Left kidney (tissue), 2 donors: ENCODE data around the gene NOS1AP. TPM values are rescaled to one million over a fixed set of nuclear protein-coding genes. Genes with fewer than 3 reads are reported as not detected.
A peak's percentile ranks its signal among the peaks of the same experiment; 100 is the strongest.
"Not testable (repeated sequence)": the region's sequence is repeated elsewhere in the genome, so short reads cannot be mapped to it uniquely, and the experiment has no call there.

Experiments used
- DNase-seq: peaks from one replicate; pipeline ENCODE4 v3.0.0-alpha.2; 2013
- polyA plus RNA-seq: library from polyadenylated mRNA; unstranded; fragments of 120-200 nt; gene quantifications from one replicate; pipeline ENCODE4 v1.2.1, GENCODE V29; 2013; ENCODE audit not compliant: insufficient read length

Gene NOS1AP
- polyA plus RNA-seq, 1 donor: 10.7 TPM

DNA sequence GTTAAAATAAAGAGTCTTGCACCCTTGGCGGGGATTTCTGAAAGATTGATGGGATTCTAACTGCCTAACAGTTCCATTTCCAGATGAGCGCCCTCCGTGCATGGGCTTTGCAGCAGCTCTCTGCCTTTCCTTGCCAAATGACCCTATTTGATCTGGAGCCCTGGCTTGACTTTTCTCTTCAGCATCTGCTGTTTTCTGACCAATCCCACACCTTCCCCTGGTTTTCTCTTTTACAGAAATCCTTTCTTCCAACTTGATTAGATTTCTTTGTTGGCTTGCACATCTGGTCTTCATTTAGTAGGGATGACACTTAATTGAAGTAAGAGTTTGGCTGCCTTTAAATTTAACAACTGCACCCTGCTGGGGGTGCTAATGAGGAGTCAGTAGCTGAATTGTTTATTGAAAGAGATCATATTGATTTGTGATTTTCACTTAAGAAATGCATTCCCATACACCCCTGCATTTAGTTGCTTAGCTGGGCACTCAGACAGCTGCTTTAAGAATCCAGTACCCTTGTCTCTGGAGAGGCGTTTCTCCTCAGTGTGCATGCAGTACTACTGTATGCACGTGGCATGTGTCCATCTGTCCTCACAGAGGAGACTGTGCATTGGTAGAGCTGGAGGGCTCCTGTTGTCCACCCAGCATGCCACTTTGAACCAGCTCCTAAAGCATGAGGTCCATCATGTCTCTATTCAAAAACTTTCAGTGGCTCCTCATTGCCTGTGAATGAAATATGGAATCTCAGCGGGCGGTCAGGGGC is 99.7 kb downstream of the NOS1AP start:
- DNase-seq: no peak

DNA sequence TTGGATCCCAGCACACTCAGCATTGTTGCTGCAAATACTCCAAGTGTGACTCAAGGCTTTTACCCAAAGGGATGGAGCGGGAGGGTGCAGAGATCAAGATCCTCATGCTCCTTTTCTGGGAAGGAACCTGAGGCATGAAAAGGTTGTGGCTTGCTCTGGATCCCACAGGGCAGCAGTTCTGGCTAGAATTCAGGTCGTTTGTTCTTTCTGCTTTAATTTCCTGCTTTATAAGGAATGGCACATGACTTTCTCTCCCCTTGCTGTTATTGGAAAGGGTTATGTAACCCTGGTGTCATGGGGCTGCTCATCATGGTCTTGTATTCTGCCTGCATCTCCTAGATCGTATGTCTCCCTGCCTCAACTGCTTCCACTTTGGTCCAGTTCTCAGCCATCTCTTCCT is 101.6 kb downstream of the NOS1AP start:
- DNase-seq: no peak

DNA sequence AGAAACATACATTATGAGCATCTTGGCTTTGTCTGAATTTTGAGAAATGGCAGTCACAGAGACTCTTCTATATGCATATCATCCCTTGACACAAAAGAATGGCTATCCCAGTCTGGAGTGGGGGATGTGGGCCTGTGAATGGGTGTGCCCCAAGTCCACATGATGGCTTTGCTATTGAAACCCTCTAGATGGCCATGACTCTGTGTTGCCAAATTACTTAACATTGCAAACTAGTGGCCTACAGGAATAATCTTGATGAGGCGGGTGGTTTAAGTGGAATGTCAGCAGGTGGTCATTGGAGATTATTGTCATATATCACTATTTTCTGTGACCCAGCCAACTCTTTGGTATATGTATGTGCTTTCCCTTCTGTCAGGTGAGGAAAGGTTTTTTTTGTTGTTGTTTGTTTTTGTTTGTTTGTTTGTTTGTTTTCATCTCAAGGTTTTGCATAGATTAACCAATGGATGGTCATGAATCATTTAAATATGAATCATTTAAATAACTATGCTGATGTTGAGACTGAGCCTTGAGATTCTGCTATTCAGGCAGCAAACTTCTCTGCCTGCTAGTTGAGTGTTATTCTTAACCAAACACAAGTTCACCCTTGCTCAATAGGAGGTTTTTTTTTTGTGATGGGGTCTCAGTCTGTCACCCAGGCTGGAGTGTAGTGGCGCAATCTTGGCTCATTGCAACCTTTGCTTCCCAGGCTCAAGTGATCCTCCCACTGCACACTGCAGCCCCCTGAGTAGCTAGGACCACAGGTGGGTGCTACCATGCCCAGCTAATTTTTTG is 103.0 kb downstream of the NOS1AP start:
- no peak for DNase-seq

DNA sequence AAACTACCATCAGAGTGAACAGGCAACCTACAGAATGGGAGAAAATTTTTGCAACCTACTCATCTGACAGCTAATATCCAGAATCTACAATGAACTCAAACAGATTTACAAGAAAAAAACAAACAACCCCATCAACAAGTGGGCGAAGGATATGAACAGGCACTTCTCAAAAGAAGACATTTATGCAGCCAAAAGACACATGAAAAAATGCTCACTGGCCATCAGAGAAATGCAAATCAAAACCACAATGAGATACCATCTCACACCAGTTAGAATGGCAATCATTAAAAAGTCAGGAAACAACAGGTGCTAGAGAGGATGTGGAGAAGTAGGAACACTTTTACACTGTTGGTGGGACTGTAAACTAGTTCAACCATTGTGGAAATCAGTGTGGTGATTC is 104.1 kb downstream of the NOS1AP start:
- not testable (repeated sequence) for DNase-seq

DNA sequence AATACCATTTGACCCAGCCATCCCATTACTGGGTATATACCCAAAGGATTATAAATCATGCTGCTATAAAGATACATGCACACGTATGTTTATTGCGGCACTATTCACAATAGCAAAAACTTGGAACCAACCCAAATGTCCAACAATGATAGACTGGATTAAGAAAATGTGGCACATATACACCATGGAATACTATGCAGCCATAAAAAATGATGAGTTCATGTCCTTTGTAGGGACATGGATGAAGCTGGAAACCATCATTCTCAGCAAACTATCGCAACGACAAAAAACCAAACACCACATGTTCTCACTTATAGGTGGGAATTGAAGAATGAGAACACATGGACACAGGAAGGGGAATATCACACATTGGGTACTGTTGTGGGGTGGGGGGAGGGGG is 104.5 kb downstream of the NOS1AP start:
- not testable (repeated sequence) for DNase-seq

DNA sequence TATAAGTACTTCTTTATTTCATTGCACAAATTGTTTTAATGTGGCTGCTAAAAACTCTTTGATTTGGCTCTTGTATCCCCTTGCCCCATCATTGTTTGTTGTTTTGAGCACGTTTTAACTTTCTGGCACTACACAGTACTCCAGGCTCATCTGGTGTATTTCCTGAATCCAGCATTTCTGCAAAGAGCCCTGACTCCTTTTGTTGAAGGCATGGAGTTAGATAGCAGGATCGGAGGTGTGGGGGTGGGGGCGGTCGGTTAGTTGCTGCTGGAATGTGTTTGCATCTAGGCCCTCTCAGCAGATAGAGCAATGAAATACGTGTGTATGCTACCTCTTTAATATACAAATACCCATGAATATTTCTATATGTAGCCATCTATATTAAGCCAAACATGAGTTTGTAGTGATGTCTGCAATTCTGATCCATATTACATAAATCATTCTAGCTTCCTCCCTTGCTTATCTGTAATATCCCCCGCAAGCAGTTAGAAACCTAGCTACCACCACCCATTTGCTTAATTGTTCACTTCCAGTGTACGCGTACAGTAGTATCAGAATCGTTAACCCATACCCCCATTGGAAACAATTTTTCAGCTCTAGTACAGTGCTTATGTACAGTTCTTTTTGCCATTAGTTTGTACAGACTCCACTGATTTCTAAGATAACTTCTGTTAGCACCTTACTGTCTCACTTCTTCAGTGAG is 106.0 kb downstream of the NOS1AP start:
- DNase-seq: no peak

DNA sequence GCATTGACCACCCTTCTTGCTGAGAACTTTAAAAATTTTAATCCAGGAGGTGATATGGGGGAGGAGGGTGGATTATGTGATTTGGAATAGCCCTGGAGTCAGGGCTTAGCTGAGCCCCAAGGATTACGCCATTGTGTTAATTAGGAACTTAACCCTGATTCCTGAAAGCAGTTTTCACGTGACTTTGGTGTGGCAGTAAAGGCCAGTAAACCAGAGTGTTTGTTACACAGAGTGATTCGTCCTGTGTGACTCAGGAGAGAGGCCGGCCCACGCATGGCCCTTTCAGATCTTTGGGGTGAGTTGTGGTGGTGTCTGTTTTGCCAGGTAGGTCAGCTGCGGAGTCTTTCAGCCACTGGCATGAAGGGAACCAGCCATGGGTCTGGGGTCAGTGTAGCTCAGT is 107.6 kb downstream of the NOS1AP start:
- DNase-seq: no peak

DNA sequence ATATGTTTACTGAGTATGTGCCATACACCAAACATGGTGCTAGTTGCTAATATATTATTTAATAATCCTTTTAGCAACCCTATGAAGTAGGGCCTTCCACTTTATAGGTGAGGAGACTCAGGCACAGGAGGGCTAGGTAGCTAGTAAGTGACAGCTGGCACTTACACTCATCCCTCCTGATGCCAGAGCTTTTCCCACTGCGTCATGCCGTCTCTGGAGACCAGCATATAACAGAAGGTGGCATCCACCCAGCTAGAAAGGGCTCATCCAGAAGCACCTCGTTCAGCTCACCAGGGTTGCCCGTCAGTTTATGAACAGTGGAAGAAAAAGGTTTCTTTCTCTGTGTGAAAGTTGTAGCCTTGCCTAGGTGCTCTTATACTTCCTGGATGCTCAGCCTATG is 108.9 kb downstream of the NOS1AP start:
- no peak for DNase-seq

DNA sequence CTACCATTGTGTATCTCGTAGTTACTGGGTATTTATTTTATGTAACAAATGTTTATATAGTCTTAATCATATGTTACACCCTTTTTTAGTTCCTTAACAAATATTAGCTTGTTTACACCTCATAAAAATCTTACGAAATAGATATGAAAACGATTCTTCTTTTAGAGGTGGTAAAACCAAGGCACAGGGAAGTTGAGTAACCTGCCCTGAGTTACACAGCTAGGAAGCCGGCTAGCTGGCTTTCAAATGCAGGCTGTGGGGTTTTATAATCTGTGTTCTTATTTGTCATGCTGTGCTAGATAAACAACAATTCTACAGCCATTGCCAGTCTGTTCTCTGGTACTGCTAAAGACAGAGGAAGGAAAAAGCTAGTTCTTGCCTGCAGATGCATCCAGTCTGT is 109.6 kb downstream of the NOS1AP start:
- DNase-seq: no peak

DNA sequence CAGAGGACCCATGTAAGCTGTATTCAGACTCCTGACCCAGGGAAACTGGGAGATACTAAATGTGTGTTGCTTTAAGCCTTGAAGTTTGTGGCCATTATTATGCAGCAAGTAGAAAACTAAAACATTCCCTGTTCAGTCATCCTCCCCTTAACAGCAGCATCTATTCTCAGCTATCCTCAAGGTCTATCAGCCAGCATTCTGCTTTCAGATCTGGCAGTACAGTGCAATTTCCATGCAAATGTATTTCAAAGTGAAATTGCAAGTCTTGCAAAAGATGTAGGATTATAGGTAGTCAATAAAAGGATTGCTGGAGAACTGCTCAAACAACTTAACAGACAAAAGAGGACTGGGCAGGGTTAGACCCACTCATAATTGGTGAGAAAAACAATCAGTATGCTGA is 111.3 kb downstream of the NOS1AP start:
- DNase-seq: no peak

DNA sequence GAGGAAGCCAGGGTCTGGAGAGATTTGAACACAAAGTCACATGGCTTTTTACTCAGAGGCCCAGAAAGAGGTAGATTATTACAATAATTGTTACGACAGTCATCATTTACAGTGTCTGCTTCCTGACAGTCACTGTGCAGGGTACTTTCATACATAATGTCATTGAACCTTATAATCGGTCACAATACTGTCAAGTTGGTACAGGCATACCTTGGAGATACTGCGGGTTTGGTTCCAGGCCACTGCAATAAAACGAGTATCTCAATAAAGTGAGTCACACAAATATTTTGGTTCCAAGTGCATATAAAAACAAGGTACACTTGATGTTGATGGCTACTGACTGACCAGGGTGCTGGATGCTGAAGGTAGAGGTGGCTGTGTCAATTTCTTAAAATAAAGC is 112.6 kb downstream of the NOS1AP start:
- no peak for DNase-seq

DNA sequence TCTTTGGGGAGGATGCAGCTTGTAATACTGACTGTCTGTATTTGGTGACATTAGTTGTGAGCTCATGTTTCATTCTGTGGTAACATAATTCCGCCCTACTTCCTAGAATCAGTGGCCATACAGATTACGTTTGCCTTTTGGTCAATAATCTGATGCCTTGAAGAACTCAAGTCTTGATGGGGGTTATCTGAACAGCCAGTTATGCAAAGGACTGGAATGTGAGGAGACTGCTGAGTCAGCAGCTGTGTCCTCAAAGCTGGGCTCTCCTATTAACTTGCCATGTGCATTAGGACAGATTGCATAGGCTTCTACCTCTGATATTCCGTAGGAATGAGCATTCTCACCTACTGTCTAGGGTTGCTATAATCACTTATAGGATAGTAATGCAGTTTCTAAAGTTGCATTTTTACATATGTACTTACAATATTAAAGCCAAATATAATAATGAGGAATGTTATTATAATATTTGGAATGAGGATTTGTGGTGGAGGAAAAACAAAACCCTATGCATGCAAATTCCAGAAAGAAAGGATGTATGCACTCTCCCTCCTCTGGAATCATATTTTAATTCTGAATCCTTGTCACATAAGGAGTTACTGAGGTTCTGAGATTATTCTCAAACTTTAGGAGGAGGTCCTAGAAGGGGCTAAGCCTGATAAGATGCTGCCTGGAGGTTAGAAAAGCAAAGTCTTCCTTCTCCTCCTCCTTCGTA is 116.0 kb downstream of the NOS1AP start:
- no peak for DNase-seq

DNA sequence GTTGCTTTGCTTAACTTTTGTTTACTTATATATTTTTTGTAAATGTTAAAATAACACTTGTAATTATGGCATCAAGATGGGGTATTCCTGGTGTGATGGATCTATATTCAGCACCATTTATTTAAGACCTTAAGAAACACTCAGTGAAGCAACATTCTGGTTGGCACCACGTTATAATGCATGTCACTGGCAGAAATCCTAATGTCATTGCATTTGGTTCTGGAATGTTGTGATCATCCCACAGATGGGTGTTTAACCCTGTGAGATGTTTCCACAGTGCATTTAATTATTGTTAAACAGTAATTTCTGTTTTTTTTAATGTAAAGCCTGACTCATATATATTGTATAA is 116.5 kb downstream of the NOS1AP start:
- DNase-seq: no peak

DNA sequence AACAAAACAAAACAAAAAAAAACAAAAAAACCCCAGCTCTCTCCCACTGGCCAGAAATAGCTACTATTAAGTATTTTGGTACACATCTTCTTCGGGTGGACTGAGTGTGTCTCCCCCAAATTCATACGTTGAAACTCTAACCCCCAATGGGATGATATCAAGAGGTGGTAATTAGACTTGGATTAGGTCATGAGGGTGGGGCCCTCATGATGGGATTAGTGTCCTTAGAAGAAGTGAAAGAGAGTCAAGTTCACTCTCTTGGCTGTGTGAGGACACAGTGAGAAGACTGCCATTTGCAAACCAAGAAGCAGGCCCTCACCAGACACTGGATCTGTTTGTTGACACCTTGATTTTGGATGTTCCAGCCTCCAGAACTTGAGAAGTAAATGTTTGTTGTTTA is 116.9 kb downstream of the NOS1AP start:
- no peak for DNase-seq

DNA sequence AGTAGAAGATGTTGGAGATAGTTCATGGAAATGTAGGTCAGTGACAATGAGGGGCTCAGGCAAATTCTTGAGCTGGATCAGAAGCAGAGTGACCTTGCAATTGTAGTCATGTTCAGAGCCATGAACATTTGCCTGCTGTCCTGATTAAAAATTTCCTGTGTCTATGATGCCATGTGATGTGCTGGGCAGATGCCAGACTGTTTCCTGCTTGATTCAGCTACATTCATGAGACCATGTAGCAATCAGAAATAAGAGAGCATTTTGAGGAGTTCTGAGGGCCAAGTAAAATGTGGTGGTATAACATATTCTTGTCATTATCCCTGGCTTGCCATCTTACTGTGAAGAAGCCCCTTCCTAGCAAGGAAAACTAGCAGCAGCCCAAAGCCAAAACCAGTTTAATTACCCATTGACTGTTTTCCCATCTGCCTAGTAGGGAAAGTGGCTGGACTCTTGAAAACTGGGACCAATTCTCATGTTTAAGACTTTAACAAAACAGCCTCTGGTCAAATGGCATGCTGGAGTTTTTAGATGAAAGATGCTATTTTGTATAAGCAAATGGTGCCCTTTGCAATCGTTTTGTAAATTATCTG is 118.3 kb downstream of the NOS1AP start:
- DNase-seq: no peak

DNA sequence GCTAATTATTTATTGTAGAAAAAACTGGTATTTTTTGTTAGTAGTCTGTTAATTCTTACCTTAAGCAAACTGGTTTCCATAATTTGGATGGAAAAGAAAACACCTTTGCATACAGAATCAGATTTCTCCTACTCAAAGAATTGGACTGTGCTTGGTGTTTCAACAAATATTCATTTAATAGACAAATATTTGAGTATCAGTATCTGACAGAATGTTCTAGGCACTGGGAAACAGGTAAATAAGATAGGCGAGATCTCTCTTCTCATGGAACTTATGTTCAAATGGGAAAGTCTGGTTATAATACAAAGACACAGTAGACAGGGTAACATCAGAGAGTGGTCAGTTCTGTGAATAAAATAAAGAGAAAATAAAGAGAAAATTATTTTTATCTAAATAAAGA is 119.9 kb downstream of the NOS1AP start:
- DNase-seq: no peak

DNA sequence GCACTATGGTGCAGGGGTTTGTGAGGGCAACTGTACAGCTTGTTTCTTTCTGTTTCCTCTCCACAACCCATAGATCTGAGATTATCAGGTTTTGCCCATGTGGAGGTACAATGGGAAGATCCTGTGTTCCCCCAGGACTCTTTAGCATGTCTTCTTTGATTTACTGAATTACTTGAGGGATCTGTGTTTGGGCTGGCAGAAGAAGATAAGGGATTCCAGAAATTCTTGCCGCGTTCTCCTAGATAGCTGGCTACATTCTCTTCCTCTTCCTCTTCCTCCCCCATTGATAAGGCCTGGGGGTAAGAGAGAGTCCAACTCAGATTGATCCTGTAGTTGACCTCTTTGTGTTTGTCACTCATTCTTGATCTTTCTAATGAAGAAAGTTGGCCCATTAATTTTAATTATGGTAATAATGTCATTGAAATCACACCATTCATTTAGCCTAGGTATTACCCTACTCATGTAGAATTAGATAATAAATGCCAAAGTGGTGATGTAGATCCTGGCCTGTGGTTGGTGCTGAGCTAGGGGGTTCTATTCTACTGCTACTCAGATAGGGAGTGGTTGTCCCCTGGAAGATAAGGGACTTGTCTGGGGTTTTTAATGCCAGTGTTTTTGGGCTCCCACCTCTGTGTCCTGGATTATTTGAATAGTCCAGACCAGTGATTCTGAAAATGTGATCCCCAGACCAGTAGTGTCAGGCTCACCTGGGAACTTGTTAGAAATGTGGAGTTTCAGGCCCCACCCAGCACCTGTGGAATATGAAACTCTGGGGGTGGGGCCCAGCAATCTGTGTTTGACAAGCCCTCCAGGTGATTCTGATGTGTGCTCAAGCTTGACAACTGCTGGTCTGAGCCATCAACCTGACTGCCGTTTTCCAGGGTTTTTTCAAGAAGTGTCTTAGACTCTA is 122.2 kb downstream of the NOS1AP start:
- no peak for DNase-seq

DNA sequence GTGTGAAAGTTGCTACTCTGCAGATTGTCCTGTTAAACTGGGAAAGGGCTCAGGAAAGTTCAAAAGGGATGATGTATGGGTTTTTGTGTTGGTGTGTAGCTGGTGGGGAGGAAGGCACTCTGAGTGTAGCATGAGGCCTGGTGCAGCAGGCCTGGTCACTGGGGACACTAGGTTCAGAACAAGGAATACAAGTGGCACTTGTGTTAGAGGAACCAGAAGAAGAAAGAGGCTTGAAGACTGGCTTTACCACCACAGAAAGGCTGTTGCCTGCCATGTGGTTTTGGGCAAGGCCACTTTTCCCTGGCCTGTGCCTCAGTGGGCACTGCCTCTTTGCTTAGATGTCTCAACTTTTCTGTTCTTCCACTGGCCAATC is 122.8 kb downstream of the NOS1AP start:
- no peak for DNase-seq

DNA sequence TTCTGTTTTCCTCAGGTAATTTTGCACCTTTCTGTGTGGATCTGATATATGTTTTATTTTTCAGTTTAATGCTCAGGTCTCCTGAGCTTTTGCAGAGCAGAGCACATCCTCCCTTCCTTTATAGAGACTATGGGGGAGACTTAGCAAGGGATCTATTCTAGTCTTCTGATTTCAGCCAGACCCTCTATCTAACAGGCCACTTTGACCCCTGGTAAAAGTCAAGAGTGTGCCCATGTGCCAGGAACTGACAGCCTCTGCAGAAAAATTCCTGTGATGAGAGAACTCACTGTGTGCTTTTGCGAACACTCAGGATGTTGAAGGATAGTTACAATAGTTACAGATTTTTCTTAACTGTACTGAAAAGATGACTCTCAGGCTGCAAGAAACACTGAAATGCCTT is 123.3 kb downstream of the NOS1AP start:
- no peak for DNase-seq

DNA sequence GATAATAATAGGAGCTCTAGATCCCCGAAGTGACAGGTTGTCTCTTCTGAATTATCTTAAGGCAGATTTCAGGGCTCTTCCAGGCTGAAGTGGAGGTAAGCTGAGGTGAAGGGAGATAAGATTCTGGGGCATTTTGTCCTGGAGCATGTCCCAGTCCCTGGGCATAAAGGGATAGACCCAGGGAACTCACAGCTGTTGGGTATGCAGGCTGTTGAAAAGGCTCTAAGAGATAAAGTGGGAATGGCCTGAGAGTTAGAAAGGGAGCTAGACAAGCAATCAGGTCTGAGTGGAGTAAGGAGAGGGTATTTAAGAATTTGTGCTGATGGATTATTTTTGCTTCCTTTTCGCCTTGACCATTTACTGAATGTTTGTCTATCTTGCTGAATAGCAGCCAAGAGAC is 123.7 kb downstream of the NOS1AP start:
- DNase-seq: no peak

DNA sequence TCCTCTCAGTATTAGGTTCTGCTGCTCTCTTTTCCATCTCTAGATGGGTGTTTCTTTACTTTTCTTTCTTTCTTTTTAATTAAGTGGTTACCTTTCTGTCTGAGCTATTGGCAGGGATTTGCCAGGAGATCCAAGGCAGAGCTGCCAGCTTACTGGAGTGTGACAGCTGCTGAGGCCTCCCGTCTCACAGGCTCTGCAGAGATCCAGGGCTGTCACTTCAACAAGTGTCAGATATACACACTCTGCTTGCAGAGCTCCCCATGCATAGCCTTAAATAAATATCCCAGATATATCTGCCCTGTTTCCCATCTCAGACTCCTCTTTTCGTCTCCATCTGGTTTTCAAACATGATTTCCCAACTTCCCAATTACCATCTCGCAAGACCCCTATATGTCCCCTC is 124.3 kb downstream of the NOS1AP start:
- DNase-seq: peak; percentile 50
